Astrocyte (in vitro differentiated cells and primary cell): ENCODE measurements around the gene ARHGEF3. TPM values are rescaled to one million over a fixed set of nuclear protein-coding genes. Genes with fewer than 3 reads are reported as not detected.

Experiments used
- DNase-seq: peaks from one replicate; pipeline ENCODE4 v3.0.0-alpha.2; 2010; ENCODE audit warnings: low read depth
- FAIRE-seq: peaks from 2 replicates; lab custom pipeline; 2011; peaks lifted over from hg19 to GRCh38; lab: Jason Lieb, UNC
- H2AFZ ChIP-seq: 2 replicates; pipeline ENCODE4 v1.6.0; 2012; ENCODE audit warnings: low read depth, low read length, inconsistent platforms
- H3K27ac ChIP-seq: 2 replicates; pipeline ENCODE4 v1.5.1; 2011; ENCODE audit warnings: low read depth, low read length, inconsistent platforms
- H3K27me3 ChIP-seq: 2 replicates; pipeline ENCODE4 v1.6.0; 2011; ENCODE audit warnings: low read length, inconsistent platforms; ENCODE audit not compliant: insufficient read depth
- H3K36me3 ChIP-seq: 2 replicates; pipeline ENCODE4 v1.5.1; 2011; ENCODE audit warnings: low read length, inconsistent platforms; ENCODE audit not compliant: insufficient read depth
- H3K4me1 ChIP-seq: 2 replicates; pipeline ENCODE4 v1.5.1; 2011; ENCODE audit warnings: low read length, inconsistent platforms; ENCODE audit not compliant: insufficient read depth
- H3K4me2 ChIP-seq: 2 replicates; pipeline ENCODE4 v1.6.0; 2012; ENCODE audit warnings: low read length, inconsistent platforms
- H3K4me3 ChIP-seq: 2 replicates; pipeline ENCODE4 v1.5.1; 2011; ENCODE audit warnings: low read depth, mild to moderate bottlenecking, low read length, inconsistent platforms; ENCODE audit not compliant: insufficient read depth
- H3K79me2 ChIP-seq: 2 replicates; pipeline ENCODE4 v1.6.0; 2012; ENCODE audit warnings: mild to moderate bottlenecking, low read length, inconsistent platforms; ENCODE audit not compliant: insufficient read depth
- H3K9ac ChIP-seq: 2 replicates; pipeline ENCODE4 v1.6.0; 2012; ENCODE audit warnings: mild to moderate bottlenecking, low read length, inconsistent platforms
- H3K9me3 ChIP-seq: 2 replicates; pipeline ENCODE4 v1.5.1; 2012; ENCODE audit warnings: low read depth, mild to moderate bottlenecking, low read length, inconsistent platforms; ENCODE audit not compliant: insufficient read depth
- H4K20me1 ChIP-seq: 2 replicates; pipeline ENCODE4 v1.6.0; 2012; ENCODE audit warnings: low read length, inconsistent platforms; ENCODE audit not compliant: insufficient read depth
- H3K27ac Mint-ChIP-seq: one replicate; pipeline ENCODE4 v1.8.0; 2021; ENCODE audit warnings: mild to moderate bottlenecking, mixed read lengths; ENCODE audit not compliant: unreplicated experiment
- H3K27me3 Mint-ChIP-seq: one replicate; pipeline ENCODE4 v1.8.0; 2021; ENCODE audit warnings: low read depth, mixed read lengths; ENCODE audit not compliant: unreplicated experiment
- H3K36me3 Mint-ChIP-seq: one replicate; pipeline ENCODE4 v1.8.0; 2021; ENCODE audit warnings: low read depth, mixed read lengths; ENCODE audit not compliant: unreplicated experiment
- H3K4me1 Mint-ChIP-seq: one replicate; pipeline ENCODE4 v1.8.0; 2021; ENCODE audit warnings: low read depth, mixed read lengths; ENCODE audit not compliant: unreplicated experiment
- H3K4me3 Mint-ChIP-seq: one replicate; pipeline ENCODE4 v1.8.0; 2021; ENCODE audit warnings: mild to moderate bottlenecking, moderate library complexity, mixed read lengths; ENCODE audit not compliant: unreplicated experiment
- H3K9me3 Mint-ChIP-seq: one replicate; pipeline ENCODE4 v1.8.0; 2021; ENCODE audit warnings: mild to moderate bottlenecking, mixed read lengths; ENCODE audit not compliant: unreplicated experiment
- CTCF ChIP-seq: IDR thresholded peaks from 2 replicates; pipeline ENCODE4 v1.5.1; 2011; ENCODE audit warnings: low read depth, mild to moderate bottlenecking, inconsistent platforms, low read length, moderate library complexity; ENCODE audit not compliant: insufficient read depth
- EZH2 ChIP-seq: IDR thresholded peaks from 2 replicates; pipeline ENCODE4 v1.6.1; 2012; ENCODE audit warnings: mild to moderate bottlenecking, low read length, inconsistent platforms; ENCODE audit not compliant: insufficient read depth
- total RNA-seq: library from RNA; stranded (reverse); gene quantifications from 2 replicates; pipeline ENCODE4 v1.2.1, GENCODE V29; 2021

ARHGEF3 gene
- total RNA-seq, 1 donor from 2014 or later, result 14.9 TPM

- Mint-ChIP-seq H3K4me3 (no peak overlapping the region), H3K27ac (no peak overlapping the region), H3K9me3 (no peaks in the 10 kb centered on the region), H3K27me3 (peaks cover 4% of the 10 kb centered on the region), H3K36me3 (no peaks in the 10 kb centered on the region), H3K4me1 (peaks cover 11% of the 10 kb centered on the region)
- Histone ChIP-seq H3K36me3 (no peaks in the 10 kb centered on the region), H3K4me3 (no peak overlapping the region), H3K27me3 (no peaks in the 10 kb centered on the region), H2AFZ (no peak overlapping the region), H3K79me2 (no peaks in the 10 kb centered on the region), H4K20me1 (no peaks in the 10 kb centered on the region), H3K9me3 (no peaks in the 10 kb centered on the region), H3K4me2 (no peak overlapping the region), H3K4me1 (peaks cover 7% of the 10 kb centered on the region), H3K27ac (no peak overlapping the region), H3K9ac (no peak overlapping the region)
- TF ChIP-seq EZH2 (no peak), CTCF (no peak)
- FAIRE-seq (no peak), DNase-seq (no peak)
Observed at GRCh38 chr3:56813653-56813960, 11.9 kb upstream of the ARHGEF3 start.

DNA sequence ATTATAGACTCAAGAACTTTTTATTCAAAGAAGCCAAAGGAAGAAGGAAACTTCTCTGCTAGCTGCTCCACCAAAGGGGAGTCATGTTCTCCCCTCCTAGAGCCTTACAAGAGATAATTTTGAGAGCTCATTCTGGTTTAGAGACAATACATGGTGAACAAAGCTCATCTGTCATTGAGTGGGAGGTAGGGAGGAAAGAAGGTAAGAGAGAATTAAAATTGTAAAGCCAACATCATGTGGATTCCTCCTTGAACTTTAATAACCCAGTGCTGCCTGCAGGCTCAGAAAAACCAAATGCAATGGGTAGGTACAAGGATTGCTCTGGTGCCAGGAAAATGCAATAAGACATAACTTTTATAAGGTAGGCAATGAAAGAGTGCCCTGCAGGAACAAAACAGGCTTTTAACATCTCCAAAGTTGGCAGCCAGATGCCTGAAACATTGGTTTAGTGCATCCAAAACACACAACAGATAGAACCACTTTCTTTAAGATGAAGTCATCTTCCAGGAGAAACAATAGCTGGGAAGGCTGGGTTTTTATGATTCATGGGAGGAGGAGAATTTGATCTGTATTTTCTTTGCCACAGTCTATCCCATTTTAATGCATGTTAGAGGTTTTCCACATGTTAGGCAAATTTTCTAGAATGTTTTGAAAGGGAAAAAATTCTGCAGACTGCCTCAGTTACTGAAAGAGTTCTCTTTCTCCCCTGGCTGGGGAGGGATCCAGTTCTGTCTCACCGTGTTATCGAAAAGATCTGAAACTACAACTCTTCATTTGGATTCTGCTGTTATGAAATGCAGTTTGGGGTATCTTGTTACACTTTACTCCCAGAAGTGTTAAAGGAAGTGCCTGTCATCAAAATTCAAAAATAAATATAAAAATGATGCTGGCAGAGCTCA lies 11.3 kb upstream of the ARHGEF3 start:
- TF ChIP-seq CTCF (no peak), EZH2 (no peak)
- H3K27me3 ChIP-seq, result no peaks in the 10 kb centered on the region
- H3K79me2 ChIP-seq, result no peaks in the 10 kb centered on the region
- peak overlapping the region; percentile 34 for H3K4me2 ChIP-seq
- no peak overlapping the region for H3K27ac Mint-ChIP-seq
- H3K9me3 Mint-ChIP-seq, result no peaks in the 10 kb centered on the region
- H3K36me3 ChIP-seq, result no peaks in the 10 kb centered on the region
- no peak overlapping the region for H3K9ac ChIP-seq
- peaks cover 7% of the 10 kb centered on the region for H3K4me1 ChIP-seq
- no peak overlapping the region for H3K4me3 ChIP-seq
- H3K4me3 Mint-ChIP-seq, result no peak overlapping the region
- no peak for FAIRE-seq
- H3K9me3 ChIP-seq, result no peaks in the 10 kb centered on the region
- H3K27ac ChIP-seq, result no peak overlapping the region
- H3K27me3 Mint-ChIP-seq, result peaks cover 3% of the 10 kb centered on the region
- no peaks in the 10 kb centered on the region for H4K20me1 ChIP-seq
- peak; percentile 50 for DNase-seq
- no peaks in the 10 kb centered on the region for H3K36me3 Mint-ChIP-seq
- H3K4me1 Mint-ChIP-seq, result peaks cover 11% of the 10 kb centered on the region
- no peak overlapping the region for H2AFZ ChIP-seq
